ENCODE measurements around the gene CNOT1. TPM values are rescaled to one million over a fixed set of nuclear protein-coding genes. Genes with fewer than 3 reads are reported as not detected.

CNOT1 gene
- total RNA-seq, 4 donors from 2014 or later, result 122 to 257 (median 178) TPM

GRCh38 chr16:58490065-58490464 is 139.6 kb downstream of the CNOT1 start:
- Histone ChIP-seq H3K9me3 (no peaks in the 10 kb centered on the region), H3K36me3 (no peaks in the 10 kb centered on the region), H3K4me3 (no peak overlapping the region), H3K4me1 (peaks cover 0 to 6% (median 4%) of the 10 kb centered on the region in 4 donors), H3K27ac (no peak overlapping the region), H3K27me3 (no peaks in the 10 kb centered on the region)
- 97% methylated on average over 4 of the region's 4 CpGs; no CpG with 5 or more reads in 1 of the 2 donors for WGBS, 2 donors (ENCODE audit: low coverage in 1 of 2)
- no peak for DNase-seq
- in situ Hi-C loops (cut with MboI; ENCODE audit: low pct_ligation_motif_present in 1 of 4, low pct_unique_long_range_greater_than_20kb in 1 of 4, low sequenced_read_pairs in 3 of 4) (loop anchor here in 1 of 4 donors (25.0 kb wide), 1 partner anchor 478 kb away; the partner anchor contains the start of genes USB1 and ZNF319), intact Hi-C loops (cut with DNase I; ENCODE audit: low total_unique reads) (no loop called here)
- TF ChIP-seq EP300 (IDR thresholded peaks at IDR 0.05; ENCODE audit: low read depth), result no peak
- TF ChIP-seq CTCF (IDR thresholded peaks at IDR 0.05), result no peak

DNA sequence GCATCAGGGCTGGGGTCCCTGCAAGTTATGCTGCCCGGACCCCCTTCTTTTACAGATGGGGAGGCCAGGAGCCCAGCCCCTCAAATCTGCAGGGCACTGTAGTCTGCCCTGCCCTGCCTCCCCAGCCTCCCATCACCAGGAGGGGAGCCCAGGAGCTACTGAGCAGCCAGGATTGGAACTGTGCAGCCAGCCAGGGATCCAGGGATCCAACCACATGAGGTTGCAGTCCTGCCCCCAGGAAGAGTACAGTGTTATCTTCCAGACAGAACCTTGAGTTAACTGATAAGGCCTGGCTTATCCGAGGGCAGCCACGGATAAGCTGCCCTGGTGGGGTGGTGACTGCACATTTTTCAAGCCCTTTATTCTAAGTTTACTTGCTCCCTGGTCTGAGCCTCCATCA is 141.1 kb downstream of the CNOT1 start:
- intact Hi-C loops (cut with DNase I; ENCODE audit: low total_unique reads), result loop anchor here (2.0 kb wide), 1 partner anchor 152 kb away; no protein-coding TSS in a partner anchor
- Histone ChIP-seq H3K27ac (no peak overlapping the region), H3K27me3 (no peaks in the 10 kb centered on the region), H3K4me3 (no peak overlapping the region), H3K9me3 (no peaks in the 10 kb centered on the region), H3K36me3 (no peaks in the 10 kb centered on the region), H3K4me1 (peaks cover 0 to 6% (median 4%) of the 10 kb centered on the region in 4 donors)
- TF ChIP-seq CTCF (IDR thresholded peaks at IDR 0.05) (no peak), EP300 (IDR thresholded peaks at IDR 0.05; ENCODE audit: low read depth) (no peak), POLR2A (IDR thresholded peaks at IDR 0.05) (no peak), POLR2AphosphoS5 (IDR thresholded peaks at IDR 0.05) (no peak)
- DNase-seq, result no peak
- 63% methylated on average over 3 of the region's 3 CpGs; no CpG with 5 or more reads in 1 of the 2 donors for WGBS, 2 donors (ENCODE audit: low coverage in 1 of 2)
- in situ Hi-C loops (cut with MboI; ENCODE audit: low pct_ligation_motif_present in 1 of 4, low pct_unique_long_range_greater_than_20kb in 1 of 4, low sequenced_read_pairs in 3 of 4), result loop anchor here in 3 of 4 donors (10.0 to 25.0 kb wide), 3 partner anchors 144 to 476 kb away; partner anchors contain the start of genes USB1 (in 1 of the 3) and ZNF319 (in 1 of the 3)

DNA sequence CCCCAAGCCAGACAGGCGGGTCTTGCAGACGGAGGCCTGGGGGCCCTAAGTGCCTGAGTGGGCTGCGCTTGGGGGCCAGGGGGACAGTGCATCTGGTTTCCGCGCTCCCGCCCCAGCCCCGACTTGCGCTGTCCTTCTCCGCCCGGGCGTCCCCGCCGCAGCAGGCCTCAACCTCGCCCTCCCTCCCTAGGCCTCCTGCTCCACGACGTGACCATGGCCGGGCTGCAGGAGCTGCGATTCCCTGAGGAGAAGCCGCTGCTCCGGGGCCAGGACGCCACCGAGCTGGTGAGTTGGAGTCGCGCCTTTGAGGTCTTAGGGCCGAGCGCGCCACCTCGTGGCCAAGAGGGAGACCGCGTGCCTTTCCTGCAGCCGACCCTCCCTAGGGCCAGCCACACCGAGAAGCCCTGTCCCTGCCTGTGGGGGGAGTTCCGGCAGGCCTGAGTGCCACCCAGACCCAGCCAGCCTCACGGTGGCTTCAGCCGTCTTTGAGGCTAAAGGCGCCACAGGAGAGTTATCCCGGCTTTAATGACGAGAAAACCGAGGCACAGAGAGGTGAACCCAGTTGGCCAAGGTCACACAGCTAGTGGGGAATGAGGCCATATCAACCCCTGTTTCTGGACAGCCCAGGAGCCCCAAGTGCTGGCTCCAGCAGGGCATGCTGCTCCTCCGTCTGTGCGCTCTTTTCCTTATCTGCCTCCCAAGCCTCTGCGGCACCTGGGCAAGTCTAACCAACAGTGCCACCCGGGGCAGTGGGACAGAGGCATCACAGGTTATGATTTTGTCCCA is 141.9 kb downstream of the CNOT1 start:
- intact Hi-C loops (cut with DNase I; ENCODE audit: low total_unique reads), result loop anchor here (2.0 kb wide), 1 partner anchor 151 kb away; no protein-coding TSS in a partner anchor
- peak; percentile 79 for DNase-seq
- no peaks in the 10 kb centered on the region for H3K9me3 ChIP-seq
- H3K4me1 ChIP-seq, result peaks cover 0 to 6% (median 4%) of the 10 kb centered on the region in 4 donors
- no peak overlapping the region for H3K27ac ChIP-seq
- 24% methylated on average over 40 of the region's 43 CpGs; no CpG with 5 or more reads in 1 of the 2 donors for WGBS, 2 donors (ENCODE audit: low coverage in 1 of 2)
- no peaks in the 10 kb centered on the region for H3K36me3 ChIP-seq
- TF ChIP-seq CTCF (IDR thresholded peaks at IDR 0.05) (peak; percentile 77 to 96 (median 91)), EP300 (IDR thresholded peaks at IDR 0.05; ENCODE audit: low read depth) (no peak), POLR2AphosphoS5 (IDR thresholded peaks at IDR 0.05) (no peak), POLR2A (IDR thresholded peaks at IDR 0.05) (no peak)
- no peaks in the 10 kb centered on the region for H3K27me3 ChIP-seq
- in situ Hi-C loops (cut with MboI; ENCODE audit: low pct_ligation_motif_present in 1 of 4, low pct_unique_long_range_greater_than_20kb in 1 of 4, low sequenced_read_pairs in 3 of 4), result loop anchor here in 3 of 4 donors (10.0 to 25.0 kb wide), 3 partner anchors 143 to 475 kb away; partner anchors contain the start of genes USB1 (in 1 of the 3) and ZNF319 (in 1 of the 3)
- H3K4me3 ChIP-seq, result no peak overlapping the region

- DNase-seq, result no peak
- no peak overlapping the region for H3K4me3 ChIP-seq
- no peaks in the 10 kb centered on the region for H3K9me3 ChIP-seq
- no peaks in the 10 kb centered on the region for H3K27me3 ChIP-seq
- in situ Hi-C loops (cut with MboI; ENCODE audit: low pct_ligation_motif_present in 1 of 4, low pct_unique_long_range_greater_than_20kb in 1 of 4, low sequenced_read_pairs in 3 of 4) (loop anchor here in 3 of 4 donors (10.0 to 25.0 kb wide), 3 partner anchors 141 to 473 kb away; partner anchors contain the start of genes USB1 (in 1 of the 3) and ZNF319 (in 1 of the 3)), intact Hi-C loops (cut with DNase I; ENCODE audit: low total_unique reads) (no loop called here)
- H3K36me3 ChIP-seq, result no peaks in the 10 kb centered on the region
- peaks cover 0 to 6% (median 4%) of the 10 kb centered on the region in 4 donors for H3K4me1 ChIP-seq
- WGBS, 2 donors (ENCODE audit: low coverage in 1 of 2), result 74 to 76% methylated on average over 11 of the region's 11 CpGs
- H3K27ac ChIP-seq, result no peak overlapping the region
- TF ChIP-seq EP300 (IDR thresholded peaks at IDR 0.05; ENCODE audit: low read depth), result no peak
- TF ChIP-seq POLR2AphosphoS5 (IDR thresholded peaks at IDR 0.05), result no peak
These were observed 144.3 kb downstream of the CNOT1 start for GRCh38 chr16:58485184-58485887.

Data from transverse colon (tissue), 4 donors.